ENCODE results near the gene ACTC1.

ACTC1 gene

GRCh38 chr15:34791701-34792100, 3.6 kb downstream of the ACTC1 start:
- POLR2A ChIA-PET: no interaction called here
- Histone ChIP-seq H3K27ac (ENCODE audit: extremely low read depth, low read depth, low read length) (no peak overlapping the region), H3K4me3 (ENCODE audit: low read depth, low read length) (no peak overlapping the region), H3K36me3 (ENCODE audit: control insufficient read depth in 2 of 2, insufficient read depth in 1 of 2, low read length in 2 of 2) (no peaks in the 10 kb centered on the region), H3K4me1 (ENCODE audit: control insufficient read depth, insufficient read depth, low read length) (no peaks in the 10 kb centered on the region), H3K9me3 (ENCODE audit: control insufficient read depth, insufficient read depth, low read depth, low read length) (no peaks in the 10 kb centered on the region)
- TF ChIP-seq ZNF19 (tag by site-specific recombination; IDR thresholded peaks at IDR 0.05; ENCODE audit: low read depth) (no peak), ZNF416 (tag by site-specific recombination; IDR thresholded peaks at IDR 0.05) (no peak), ZNF624 (tag by site-specific recombination; IDR thresholded peaks at IDR 0.05) (no peak), ZNF555 (tag by site-specific recombination; conservative IDR thresholded peaks at IDR 0.05) (no peak), ZNF677 (tag by site-specific recombination; IDR thresholded peaks at IDR 0.05) (no peak), ZNF248 (tag by site-specific recombination; IDR thresholded peaks at IDR 0.05) (no peak), ZNF214 (tag by site-specific recombination; IDR thresholded peaks at IDR 0.05; ENCODE audit: borderline replicate concordance) (no peak), ZNF449 (tag by site-specific recombination; IDR thresholded peaks at IDR 0.05) (no peak), ZNF747 (tag by site-specific recombination; IDR thresholded peaks at IDR 0.05) (no peak)
- CTCF ChIA-PET: no interaction called here

- POLR2A ChIA-PET: no interaction called here
- no peaks in the 10 kb centered on the region for H3K9me3 ChIP-seq (ENCODE audit: control insufficient read depth, insufficient read depth, low read depth, low read length)
These were observed 5.2 kb downstream of the ACTC1 start for GRCh38 chr15:34790121-34790520.

GRCh38 chr15:34789326-34789725, 6.0 kb downstream of the ACTC1 start:
- ChIA-PET CTCF (no interaction called here), POLR2A (no interaction called here)
- H3K4me1 ChIP-seq (ENCODE audit: control insufficient read depth, insufficient read depth, low read length): no peaks in the 10 kb centered on the region
- H3K36me3 ChIP-seq (ENCODE audit: control insufficient read depth in 2 of 2, insufficient read depth in 1 of 2, low read length in 2 of 2): no peaks in the 10 kb centered on the region
- no peaks in the 10 kb centered on the region for H3K9me3 ChIP-seq (ENCODE audit: control insufficient read depth, insufficient read depth, low read depth, low read length)
- no peak overlapping the region for H3K27ac ChIP-seq (ENCODE audit: extremely low read depth, low read depth, low read length)
- no peak overlapping the region for H3K4me3 ChIP-seq (ENCODE audit: low read depth, low read length)
- no peak for TF ChIP-seq ZNF707 (tag by site-specific recombination; IDR thresholded peaks at IDR 0.05)
- TF ChIP-seq ZNF404 (tag by site-specific recombination; IDR thresholded peaks at IDR 0.05): no peak
- TF ChIP-seq ZNF280C (tag by site-specific recombination; IDR thresholded peaks at IDR 0.05): no peak
- TF ChIP-seq SETDB1 (IDR thresholded peaks at IDR 0.05; ENCODE audit: insufficient read length, low read length): no peak
- no peak for TF ChIP-seq PRDM6 (tag by site-specific recombination; IDR thresholded peaks at IDR 0.05)
- TF ChIP-seq ZNF341 (tag by site-specific recombination; IDR thresholded peaks at IDR 0.05; ENCODE audit: low read depth): no peak
- no peak for TF ChIP-seq ZNF184 (tag by site-specific recombination; IDR thresholded peaks at IDR 0.05)
- no peak for TF ChIP-seq GLIS1 (tag by site-specific recombination; IDR thresholded peaks at IDR 0.05)
- TF ChIP-seq ZSCAN30 (tag by site-specific recombination; IDR thresholded peaks at IDR 0.05): no peak
- no peak for TF ChIP-seq GLI4 (tag by site-specific recombination; IDR thresholded peaks at IDR 0.05)

More at GRCh38 chr15:34790121-34790520, 5.2 kb downstream of the ACTC1 start:
- TF ChIP-seq ATF2 (tag by site-specific recombination; IDR thresholded peaks at IDR 0.05; ENCODE audit: low read depth): no peak
- no peak for TF ChIP-seq ZNF549 (tag by site-specific recombination; IDR thresholded peaks at IDR 0.05)
- TF ChIP-seq ZNF639 (tag by site-specific recombination; IDR thresholded peaks at IDR 0.05): no peak
- TF ChIP-seq ZBTB20 (tag by site-specific recombination; IDR thresholded peaks at IDR 0.05): no peak
- TF ChIP-seq ZNF76 (tag by site-specific recombination; IDR thresholded peaks at IDR 0.05; ENCODE audit: borderline replicate concordance, low read depth): no peak
- TF ChIP-seq ZBTB8A (tag by site-specific recombination; IDR thresholded peaks at IDR 0.05): no peak
- no peak for TF ChIP-seq ZNF10 (tag by site-specific recombination; IDR thresholded peaks at IDR 0.05)
- H3K4me1 ChIP-seq (ENCODE audit: control insufficient read depth, insufficient read depth, low read length): no peaks in the 10 kb centered on the region
- CTCF ChIA-PET: no interaction called here
- H3K27ac ChIP-seq (ENCODE audit: extremely low read depth, low read depth, low read length): no peak overlapping the region
- no peak overlapping the region for H3K4me3 ChIP-seq (ENCODE audit: low read depth, low read length)
- no peaks in the 10 kb centered on the region for H3K36me3 ChIP-seq (ENCODE audit: control insufficient read depth in 2 of 2, insufficient read depth in 1 of 2, low read length in 2 of 2)

Measured in HEK293 (cell line).